Panc1 (cell line): ENCODE data around the gene EML6. TPM values are rescaled to one million over a fixed set of nuclear protein-coding genes. Genes with fewer than 3 reads are reported as not detected.

Experiments
- ATAC-seq: fragments of 200-7000 bp; cut with Tn5 transposase; 2 replicates; pipeline ENCODE4 v1.9.1; 2020; ENCODE audit warnings: mild to moderate bottlenecking, moderate library complexity
- BruUV-seq: library from RNA; stranded (reverse); fragments of 400-500 nt; replicated peaks from 2 replicates; lab custom pipeline; 2021; lab: Mats Ljungman, UMichigan
- CTCF ChIA-PET: fragments of 300-600 bp; sonication (Branson Sonifier 250); formaldehyde crosslinking; loops from one replicate; lab custom pipeline; 2022; ENCODE audit warnings: antibody characterized with exemption; lab: Charles Lee
- POLR2A ChIA-PET: fragments of 300-600 bp; sonication (Branson Sonifier 250); formaldehyde crosslinking; loops from one replicate; lab custom pipeline; 2022; ENCODE audit warnings: antibody characterized with exemption; lab: Charles Lee
- DNase-seq: peaks from one replicate; pipeline ENCODE4 v3.0.0-alpha.2; 2010; ENCODE audit warnings: low read depth, low spot score
- H3K27ac ChIP-seq: 2 replicates; pipeline ENCODE4 v1.5.1; 2011; ENCODE audit warnings: mild to moderate bottlenecking, low read length, inconsistent platforms
- H3K27me3 ChIP-seq: fragments of 200-500 bp; sonication (Bioruptor generic); 2 replicates; pipeline ENCODE4 v1.6.0; 2014; ENCODE audit warnings: low read length, inconsistent platforms; ENCODE audit not compliant: control insufficient read depth, insufficient read depth
- H3K36me3 ChIP-seq: fragments of 200-500 bp; sonication (Bioruptor generic); 2 replicates; pipeline ENCODE4 v1.5.1; 2014; ENCODE audit warnings: inconsistent platforms, mild to moderate bottlenecking, low read length, moderate library complexity; ENCODE audit not compliant: control insufficient read depth, insufficient read depth
- H3K4me1 ChIP-seq: 2 replicates; pipeline ENCODE4 v1.5.1; 2011; ENCODE audit warnings: inconsistent platforms, mild to moderate bottlenecking, low read length, moderate library complexity; ENCODE audit not compliant: control insufficient read depth, insufficient read depth
- H3K4me3 ChIP-seq, 2 experiments: 2 replicates each; pipeline ENCODE4 v1.5.1; 2011 to 2012; ENCODE audit warnings: low read depth in 2 of 2, low read length in 2 of 2, mild to moderate bottlenecking in 2 of 2, inconsistent platforms in 1 of 2, moderate library complexity in 1 of 2
- H3K9me3 ChIP-seq: fragments of 200-500 bp; sonication (Bioruptor generic); 2 replicates; pipeline ENCODE4 v1.5.1; 2014; ENCODE audit warnings: low read depth, mild to moderate bottlenecking, inconsistent platforms, low read length, moderate library complexity; ENCODE audit not compliant: control insufficient read depth, insufficient read depth
- POLR2AphosphoS5 ChIP-seq: IDR thresholded peaks from 2 replicates; pipeline ENCODE4 v1.6.1; 2012; ENCODE audit warnings: mild to moderate bottlenecking, low read depth, low read length, moderate library complexity
- REST ChIP-seq, 2 experiments: IDR thresholded peaks; 2 replicates each; pipeline ENCODE4 v1.6.1; 2011 to 2012; ENCODE audit warnings: low read depth in 2 of 2, control low read depth in 1 of 2, low read length in 1 of 2, mild to moderate bottlenecking in 1 of 2, moderate library complexity in 1 of 2; ENCODE audit not compliant: insufficient read depth in 1 of 2
- SIN3A ChIP-seq: IDR thresholded peaks from 2 replicates; pipeline ENCODE4 v1.6.1; 2012; ENCODE audit warnings: low read depth, mild to moderate bottlenecking, low read length, moderate library complexity, borderline replicate concordance; ENCODE audit not compliant: insufficient read depth
- TCF7L2 ChIP-seq: IDR thresholded peaks from 2 replicates; pipeline ENCODE4 v1.6.1; 2011; ENCODE audit warnings: mild to moderate bottlenecking, low read depth, low read length, inconsistent platforms
- in situ Hi-C: cut with HindIII; loops from 2 replicates; pipeline ENCODE4 v1.10.0; 2016; ENCODE audit warnings: low sequenced_read_pairs, low pct_unique_long_range_greater_than_20kb
- intact Hi-C: fragments of 100-400 bp; cut with micrococcal nuclease; formaldehyde crosslinking; loops from one replicate; pipeline ENCODE4 v1.10.0; 2022; ENCODE audit not compliant: unreplicated experiment
- total RNA-seq: library from RNA; stranded (reverse); gene quantifications from one replicate; pipeline ENCODE4 v1.2.1, GENCODE V29; 2021; ENCODE audit not compliant: unreplicated experiment
- TF ChIP-seq, protein P1 (sequence below): fragments of 450-650 bp; IDR thresholded peaks from 2 replicates; pipeline ENCODE4 v1.5.1; 2017; ENCODE audit warnings: mild to moderate bottlenecking

EML6 gene
- total RNA-seq, 1 experiment from 2014 or later: 6.3 TPM

- in situ Hi-C loops (no loop called here), intact Hi-C loops (no loop called here)
- no TSS peak for BruUV-seq
- H3K27me3 ChIP-seq: no peaks in the 10 kb centered on the region
- no peak overlapping the region for H3K27ac ChIP-seq
- H3K9me3 ChIP-seq: no peaks in the 10 kb centered on the region; the same call in 1 of the 2 replicates
- no peak for DNase-seq
- peaks cover 36% of the 10 kb centered on the region for H3K4me1 ChIP-seq
- no peak for ATAC-seq
- ChIA-PET CTCF (no interaction called here), POLR2A (no interaction called here)
- H3K4me3 ChIP-seq: no peak overlapping the region
- H3K36me3 ChIP-seq: no peaks in the 10 kb centered on the region
- no peak for TF ChIP-seq POLR2AphosphoS5
- TF ChIP-seq REST (IDR thresholded peaks at IDR 0.05; ENCODE audit: insufficient read depth in 1 of 2, low read depth in 2 of 2, low read length in 1 of 2): no peak
- no peak for TF ChIP-seq SIN3A
- TF ChIP-seq, protein P1, sequence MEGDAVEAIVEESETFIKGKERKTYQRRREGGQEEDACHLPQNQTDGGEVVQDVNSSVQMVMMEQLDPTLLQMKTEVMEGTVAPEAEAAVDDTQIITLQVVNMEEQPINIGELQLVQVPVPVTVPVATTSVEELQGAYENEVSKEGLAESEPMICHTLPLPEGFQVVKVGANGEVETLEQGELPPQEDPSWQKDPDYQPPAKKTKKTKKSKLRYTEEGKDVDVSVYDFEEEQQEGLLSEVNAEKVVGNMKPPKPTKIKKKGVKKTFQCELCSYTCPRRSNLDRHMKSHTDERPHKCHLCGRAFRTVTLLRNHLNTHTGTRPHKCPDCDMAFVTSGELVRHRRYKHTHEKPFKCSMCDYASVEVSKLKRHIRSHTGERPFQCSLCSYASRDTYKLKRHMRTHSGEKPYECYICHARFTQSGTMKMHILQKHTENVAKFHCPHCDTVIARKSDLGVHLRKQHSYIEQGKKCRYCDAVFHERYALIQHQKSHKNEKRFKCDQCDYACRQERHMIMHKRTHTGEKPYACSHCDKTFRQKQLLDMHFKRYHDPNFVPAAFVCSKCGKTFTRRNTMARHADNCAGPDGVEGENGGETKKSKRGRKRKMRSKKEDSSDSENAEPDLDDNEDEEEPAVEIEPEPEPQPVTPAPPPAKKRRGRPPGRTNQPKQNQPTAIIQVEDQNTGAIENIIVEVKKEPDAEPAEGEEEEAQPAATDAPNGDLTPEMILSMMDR: no peak
- no peak for TF ChIP-seq TCF7L2
These were observed 184.2 kb downstream of the EML6 start for GRCh38 chr2:54907663-54908062.

DNA sequence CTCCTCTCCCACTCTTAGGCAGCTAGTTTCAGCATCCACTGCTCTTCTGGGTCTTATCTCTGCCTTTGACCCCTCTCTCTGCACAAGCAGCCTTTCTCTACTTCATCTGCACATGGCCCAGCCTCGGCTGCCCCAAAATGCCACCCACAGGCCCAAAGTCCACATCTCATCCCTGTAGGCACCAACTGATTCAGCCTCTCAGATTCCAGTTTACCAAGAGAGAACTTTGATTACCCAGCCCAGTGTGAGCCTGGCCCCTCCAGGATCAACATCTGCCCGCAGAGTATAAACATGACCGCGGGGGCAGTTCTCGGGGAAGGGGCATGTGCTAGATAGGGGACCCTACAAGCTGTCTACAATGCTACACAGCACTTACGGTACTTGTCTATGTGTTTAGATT lies 185.1 kb downstream of the EML6 start:
- intact Hi-C loops: no loop called here
- no peak for TF ChIP-seq POLR2AphosphoS5
- ChIA-PET POLR2A (no interaction called here), CTCF (no interaction called here)
- in situ Hi-C loops: no loop called here
- Histone ChIP-seq H3K4me3 (no peak overlapping the region), H3K4me1 (peaks cover 27% of the 10 kb centered on the region), H3K27me3 (no peaks in the 10 kb centered on the region), H3K36me3 (no peaks in the 10 kb centered on the region), H3K27ac (peak overlapping the region; percentile 36; the same call in 1 of the 2 replicates), H3K9me3 (no peaks in the 10 kb centered on the region; the same call in 1 of the 2 replicates)
- BruUV-seq: no TSS peak
- ATAC-seq (no peak), DNase-seq (no peak)

DNA sequence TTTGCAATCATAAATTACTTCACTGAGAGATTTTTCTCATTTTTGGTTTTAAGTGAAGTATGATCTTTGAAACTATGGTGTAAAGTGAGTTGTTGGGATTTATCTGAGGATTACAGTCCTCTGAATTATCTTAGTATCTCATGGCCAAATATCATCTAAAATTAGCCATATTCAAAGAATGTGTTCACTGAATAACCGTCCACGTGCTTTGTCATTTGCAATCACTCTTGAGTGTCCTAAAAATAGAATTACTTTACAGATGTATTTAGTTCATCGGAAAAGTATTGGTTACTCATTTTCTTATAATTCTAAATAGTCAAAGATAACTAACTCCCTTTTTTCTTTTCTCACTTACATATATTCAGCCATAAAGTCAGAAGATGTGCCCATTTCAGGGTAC lies 185.5 kb downstream of the EML6 start:
- H3K36me3 ChIP-seq: no peaks in the 10 kb centered on the region
- in situ Hi-C loops: no loop called here
- DNase-seq (no peak), ATAC-seq (no peak)
- ChIA-PET CTCF (no interaction called here), POLR2A (no interaction called here)
- no peak for TF ChIP-seq POLR2AphosphoS5
- TF ChIP-seq REST (IDR thresholded peaks at IDR 0.05; ENCODE audit: insufficient read depth in 1 of 2, low read depth in 2 of 2, low read length in 1 of 2): no peak
- no peak for TF ChIP-seq TCF7L2
- no peak for TF ChIP-seq SIN3A
- TF ChIP-seq, protein P1: no peak
- no peak overlapping the region for H3K4me3 ChIP-seq
- H3K27me3 ChIP-seq: no peaks in the 10 kb centered on the region
- intact Hi-C loops: no loop called here
- peaks cover 23% of the 10 kb centered on the region for H3K4me1 ChIP-seq
- no TSS peak for BruUV-seq
- peak overlapping the region; percentile 36; the same call in 1 of the 2 replicates for H3K27ac ChIP-seq
- H3K9me3 ChIP-seq: no peaks in the 10 kb centered on the region; the same call in 1 of the 2 replicates
